KG1 (cell line): ENCODE data around the gene GJB2.

ENCODE experiments used
- DNase-seq: peaks from one replicate; lab custom pipeline; 2025; lab: John Stamatoyannopoulos, UW

The GJB2 gene

DNA sequence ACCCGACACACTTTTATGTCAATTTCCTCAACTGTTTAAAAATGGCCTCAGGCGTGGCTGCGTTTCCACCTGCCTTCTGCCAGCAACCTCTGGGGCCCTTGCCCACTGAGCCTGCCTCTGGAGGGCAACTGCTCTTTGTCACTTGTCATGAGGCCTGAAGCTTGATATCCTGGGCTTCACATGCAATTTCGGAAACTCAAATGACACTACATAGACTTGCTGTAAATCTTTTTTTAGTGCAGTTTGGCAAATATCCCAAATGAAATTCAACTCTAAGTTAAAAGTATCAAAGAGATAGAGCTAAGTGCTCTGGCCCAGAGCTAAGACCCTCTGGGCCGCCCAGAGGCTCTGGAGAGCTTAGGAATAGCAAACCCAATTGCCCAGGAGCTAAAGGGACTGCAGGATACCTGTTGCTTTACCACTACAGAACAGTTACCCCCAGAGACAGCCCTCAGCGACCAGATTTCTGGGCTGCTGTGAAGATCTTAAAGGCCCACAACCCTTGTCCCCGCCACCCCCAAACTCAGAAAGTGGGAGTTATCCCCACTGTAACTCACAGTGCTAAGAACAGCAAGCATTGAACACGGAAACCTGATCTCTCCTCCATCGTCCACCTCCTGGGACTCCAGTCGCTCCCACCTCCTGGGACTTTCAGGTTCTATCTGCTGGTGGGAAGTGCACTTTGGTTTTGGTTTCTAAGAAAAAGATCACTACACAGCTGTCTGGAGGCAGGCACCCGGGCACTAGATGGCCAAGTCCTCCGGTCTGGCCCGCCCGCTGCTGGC is 51.3 kb downstream of the GJB2 start:
- no peak for DNase-seq

DNA sequence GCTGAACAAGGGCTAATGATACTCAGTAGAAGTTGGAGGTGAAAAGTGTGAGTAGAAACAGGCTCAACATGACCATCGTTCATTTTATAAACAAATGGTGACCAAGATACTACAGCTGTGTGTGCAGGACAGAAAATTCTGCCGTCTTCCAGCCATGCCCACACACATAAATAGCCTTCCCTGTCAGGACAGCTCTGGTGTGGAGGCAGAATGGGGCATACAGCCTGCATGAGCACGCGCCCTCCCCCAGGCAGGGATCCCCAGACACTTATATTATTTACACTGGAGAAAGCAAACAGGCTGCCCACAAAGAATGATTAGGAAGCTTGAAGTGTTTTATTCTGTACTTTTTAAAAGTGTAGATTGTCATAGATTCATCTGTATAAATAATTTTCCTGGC is 52.3 kb downstream of the GJB2 start:
- no peak for DNase-seq

DNA sequence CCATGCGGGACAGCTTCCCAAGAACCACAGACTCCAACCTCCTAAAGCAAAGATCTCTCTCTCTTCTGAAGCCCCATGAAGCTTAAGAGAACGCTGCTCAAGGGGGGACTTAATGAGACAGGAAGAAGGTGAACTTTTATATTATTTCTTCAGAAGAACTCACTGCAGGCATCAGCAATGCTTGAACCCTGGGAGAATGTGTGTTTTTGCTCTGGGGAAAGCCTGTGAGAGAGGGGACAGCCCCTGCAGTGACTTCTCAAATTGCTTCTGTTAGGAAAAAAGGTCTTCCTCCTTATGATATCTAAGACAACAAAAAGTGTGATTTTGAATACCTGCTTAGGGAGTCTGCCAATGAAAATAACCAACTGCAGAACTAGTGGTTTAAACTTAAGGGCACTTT is 54.9 kb downstream of the GJB2 start:
- no peak for DNase-seq
